Measurements from ENCODE around the gene AP5B1.
"Not testable (repeated sequence)": the region's sequence is repeated elsewhere in the genome, so short reads cannot be mapped to it uniquely, and the experiment has no call there.

The AP5B1 gene

DNA sequence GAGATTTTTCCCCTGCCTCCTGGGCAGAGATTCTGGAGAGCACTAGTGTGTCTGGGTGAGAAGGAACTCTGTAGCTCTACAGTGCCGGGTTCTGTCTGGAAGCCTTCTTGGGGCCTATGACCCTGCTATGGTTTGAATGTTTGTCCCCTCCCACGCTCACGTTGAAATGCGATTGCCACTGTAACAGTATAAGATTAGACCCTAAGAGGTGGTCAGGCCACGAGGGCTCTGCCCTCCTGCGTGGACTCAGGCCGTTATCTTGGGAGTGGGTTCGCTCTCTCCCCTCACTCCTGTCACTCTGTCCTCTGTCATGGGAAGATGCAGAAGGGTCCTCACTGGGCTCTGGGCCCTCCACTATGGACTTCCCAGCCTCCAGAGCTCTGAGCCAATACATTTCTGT, 3.5 kb downstream of the AP5B1 start:
- DNase-seq (ENCODE audit: insufficient read length, low spot score) = no peak
- TF ChIP-seq POLR2A (IDR thresholded peaks at IDR 0.05; ENCODE audit: low read depth, low read length) = no peak
- FAIRE-seq = no peak

DNA sequence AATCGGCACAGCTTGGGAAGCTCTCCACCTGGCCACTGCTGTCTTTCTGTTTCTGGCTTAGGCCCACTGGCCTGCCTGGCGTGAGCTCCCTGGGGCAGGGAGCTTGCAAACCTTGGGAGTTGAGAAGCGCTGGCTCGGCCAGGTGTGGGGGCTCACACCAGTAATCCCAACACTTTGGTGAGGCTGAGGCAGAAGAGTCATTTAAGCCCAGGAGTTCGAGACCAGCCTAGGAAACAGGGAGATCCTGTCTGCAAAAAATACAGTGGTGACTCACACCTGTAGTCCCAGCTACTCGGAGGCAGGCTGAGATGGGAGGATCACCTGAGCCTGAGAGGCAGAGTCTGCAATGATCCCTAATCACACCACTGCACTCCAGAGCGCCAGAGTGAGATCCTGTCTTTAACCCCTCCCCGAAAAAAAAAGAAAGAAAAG, 4.0 kb downstream of the AP5B1 start:
- FAIRE-seq (no peak), DNase-seq (ENCODE audit: insufficient read length, low spot score) (no peak)
- no peak for TF ChIP-seq POLR2A (IDR thresholded peaks at IDR 0.05; ENCODE audit: low read depth, low read length)

DNA sequence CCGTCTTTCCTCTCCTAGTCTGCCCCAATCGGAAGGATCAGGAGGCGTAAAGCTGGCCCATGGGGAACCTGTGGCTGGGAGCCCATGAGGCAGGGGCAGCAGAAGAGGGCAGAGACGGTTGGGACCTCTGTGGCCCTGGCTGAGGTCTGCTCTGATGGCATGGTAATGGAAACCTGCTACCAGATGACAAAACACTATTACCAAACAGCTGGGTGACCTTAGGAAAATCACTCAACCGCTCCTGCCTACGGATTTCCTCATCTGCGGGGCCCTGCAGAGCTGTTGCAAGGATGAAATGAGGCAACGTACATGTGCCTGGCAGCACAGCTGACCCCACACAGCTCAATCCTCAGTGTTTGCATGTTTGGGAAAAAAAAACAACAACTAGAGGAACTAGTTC, 4.6 kb downstream of the AP5B1 start:
- FAIRE-seq (no peak), DNase-seq (ENCODE audit: insufficient read length, low spot score) (no peak)
- no peak for TF ChIP-seq POLR2A (IDR thresholded peaks at IDR 0.05; ENCODE audit: low read depth, low read length)

DNA sequence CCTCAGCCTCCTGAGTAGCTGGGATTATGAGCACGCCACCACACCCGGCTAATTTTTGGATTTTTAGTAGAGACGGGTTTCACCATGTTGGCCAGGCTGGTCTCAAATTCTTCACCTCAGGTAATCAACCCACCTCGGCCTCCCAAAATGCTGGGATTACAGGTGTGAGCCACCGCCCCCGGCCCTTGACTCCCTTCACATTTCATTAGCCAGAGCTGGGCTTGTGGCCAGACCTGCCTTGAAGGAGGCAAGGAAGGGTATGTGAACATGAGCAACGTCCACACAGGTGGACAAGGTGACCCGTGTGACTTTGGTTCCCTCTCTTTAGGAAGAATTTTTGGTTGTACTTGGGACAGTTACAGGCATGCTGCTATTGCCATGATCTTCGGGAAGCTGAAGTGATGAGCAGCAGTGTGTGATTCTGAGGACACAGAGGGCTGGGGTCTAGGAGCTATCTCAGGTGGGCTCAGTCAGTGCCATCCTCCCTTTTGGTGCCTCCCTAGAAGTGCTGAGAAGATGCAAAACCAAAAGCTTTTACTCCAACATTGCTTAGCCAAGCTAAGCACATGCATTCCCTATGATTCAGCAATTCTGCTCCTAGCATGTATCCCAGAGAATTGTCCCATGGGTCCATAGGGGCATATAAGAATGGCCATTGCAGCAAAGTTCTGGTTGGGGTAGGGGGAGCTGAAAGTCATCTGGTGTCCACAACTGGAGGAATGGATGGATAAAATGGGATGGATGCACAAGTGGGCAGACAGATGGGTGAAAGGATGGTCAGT, 6.1 kb downstream of the AP5B1 start:
- DNase-seq (ENCODE audit: insufficient read length, low spot score) (no peak), FAIRE-seq (no peak)
- no peak for TF ChIP-seq POLR2A (IDR thresholded peaks at IDR 0.05; ENCODE audit: low read depth, low read length)

DNA sequence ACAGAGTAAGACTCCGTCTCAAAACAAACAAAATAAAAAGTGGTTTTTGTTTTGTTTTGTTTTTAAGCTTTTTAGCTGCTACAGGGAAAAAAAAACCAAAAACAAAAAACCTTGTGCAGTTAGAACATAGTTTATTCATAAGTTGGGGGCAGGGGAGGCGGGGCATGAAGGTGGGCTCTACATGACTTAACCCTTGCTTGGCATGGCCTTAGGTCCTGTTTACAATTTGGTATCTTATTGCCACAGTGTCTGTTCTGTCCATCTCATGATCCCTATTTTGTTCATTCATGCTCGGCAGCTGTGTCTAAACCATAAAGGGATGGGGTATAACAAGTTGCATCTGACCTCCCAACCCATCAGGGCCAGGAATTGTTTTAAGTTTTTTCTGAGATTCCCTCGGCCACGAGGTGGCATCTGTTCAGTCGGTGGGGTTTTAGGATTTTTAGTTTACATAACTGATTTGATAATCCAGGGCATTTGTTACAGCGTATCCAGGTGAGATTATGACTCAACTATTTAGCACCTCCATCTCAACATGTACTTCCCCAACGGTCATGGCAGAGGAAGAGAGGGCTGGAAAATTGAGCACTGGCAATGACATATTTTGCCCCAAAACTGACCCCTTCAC, 6.9 kb downstream of the AP5B1 start:
- TF ChIP-seq POLR2A (IDR thresholded peaks at IDR 0.05; ENCODE audit: low read depth, low read length) = no peak
- FAIRE-seq = no peak
- DNase-seq (ENCODE audit: insufficient read length, low spot score) = no peak

DNA sequence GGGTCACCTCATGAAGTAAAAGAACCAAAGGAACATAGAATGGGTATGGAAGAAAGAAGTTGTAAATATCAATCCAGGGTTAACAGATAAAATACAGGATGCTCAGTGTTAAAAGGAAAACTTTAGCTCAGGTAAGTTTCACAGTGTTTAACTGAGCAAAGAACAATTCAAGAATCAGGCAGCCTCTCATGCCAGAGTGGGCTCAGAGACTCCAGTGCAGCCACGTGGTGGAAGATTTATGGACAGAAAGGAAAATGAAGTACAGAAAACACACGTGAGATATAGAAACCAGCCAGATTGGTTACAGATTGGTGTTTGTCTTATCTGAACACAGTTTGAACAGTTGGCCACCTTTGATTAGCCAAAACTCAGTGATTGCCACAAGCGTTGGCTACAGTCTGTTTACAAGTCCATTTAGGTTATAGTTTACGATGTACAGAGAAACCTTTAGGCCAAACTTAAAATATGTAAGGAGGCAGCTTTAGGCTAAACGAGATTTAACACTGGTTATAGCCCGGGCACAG, 9.1 kb downstream of the AP5B1 start:
- FAIRE-seq = no peak
- TF ChIP-seq POLR2A (IDR thresholded peaks at IDR 0.05; ENCODE audit: low read depth, low read length) = no peak
- no peak for DNase-seq (ENCODE audit: insufficient read length, low spot score)

DNA sequence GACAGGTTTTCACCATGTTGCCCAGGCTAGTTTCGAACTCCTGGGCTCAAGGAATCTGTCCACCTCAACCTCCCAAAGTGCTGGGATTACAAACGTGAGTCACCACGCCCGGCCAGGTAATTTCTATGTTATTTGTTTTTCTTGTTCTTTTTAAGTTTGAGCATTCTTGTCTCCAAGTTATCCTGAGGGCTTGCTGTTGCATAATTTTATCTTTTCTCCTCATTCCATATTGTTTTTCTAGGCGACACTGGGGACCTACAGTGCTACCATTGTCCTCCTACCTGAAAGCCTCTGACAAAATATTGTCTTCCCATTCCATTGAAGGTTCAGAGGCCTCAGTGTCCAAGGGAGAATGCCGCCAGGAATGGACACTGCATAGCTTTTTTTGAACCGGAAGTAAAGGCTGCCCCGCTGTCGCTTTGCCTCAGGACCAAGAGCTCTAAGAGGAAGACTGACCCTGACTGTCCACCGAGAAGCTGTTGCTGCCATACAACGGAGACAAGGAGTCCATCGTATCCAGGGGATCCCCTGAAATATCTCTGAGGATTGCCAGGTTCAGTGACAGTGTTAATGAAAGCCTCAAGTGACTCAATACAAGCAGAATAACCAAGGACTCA, 9.7 kb downstream of the AP5B1 start:
- FAIRE-seq = no peak
- no peak for TF ChIP-seq POLR2A (IDR thresholded peaks at IDR 0.05; ENCODE audit: low read depth, low read length)
- no peak for DNase-seq (ENCODE audit: insufficient read length, low spot score)

DNA sequence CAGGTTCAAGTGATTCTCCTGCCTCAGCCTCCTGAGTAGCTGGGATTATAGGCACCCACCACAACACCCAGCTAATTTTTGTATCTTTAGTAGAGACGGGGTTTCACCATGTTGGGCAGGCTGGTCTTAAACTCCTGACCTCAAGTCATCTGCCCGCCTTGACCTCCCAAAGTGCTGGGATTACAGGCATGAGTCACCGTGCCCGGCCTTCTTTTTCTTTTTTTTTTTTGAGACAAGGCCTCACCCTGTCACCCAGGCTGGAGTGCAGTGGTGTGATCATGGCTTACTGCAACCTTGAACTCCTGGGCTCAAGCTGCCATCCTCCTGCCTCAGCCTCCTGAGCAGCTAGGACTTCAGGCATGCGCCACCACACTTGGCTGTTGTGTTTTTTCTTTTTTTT, 13.0 kb downstream of the AP5B1 start:
- FAIRE-seq; DNase-seq (ENCODE audit: insufficient read length, low spot score): not testable (repeated sequence)

DNA sequence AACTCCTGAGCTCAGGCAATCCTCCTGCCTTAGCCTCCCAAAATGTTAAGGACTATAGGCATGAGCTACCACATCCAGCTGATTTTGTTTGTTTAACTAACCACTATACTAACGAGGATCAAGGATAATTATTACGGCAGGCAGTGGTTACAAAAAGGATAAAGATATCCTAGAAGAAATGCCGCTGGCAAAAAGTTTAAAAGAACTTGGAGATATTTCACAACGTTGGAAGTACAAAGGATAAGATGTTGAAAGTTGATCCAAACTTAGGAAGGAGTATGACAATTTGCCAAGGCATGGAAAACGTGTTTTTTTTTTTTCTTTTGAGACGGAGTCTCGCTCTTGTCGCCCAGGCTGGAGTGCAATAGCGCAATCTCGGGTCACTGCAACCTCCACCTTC, 13.4 kb downstream of the AP5B1 start:
- DNase-seq (ENCODE audit: insufficient read length, low spot score) (no peak), FAIRE-seq (no peak)
- no peak for TF ChIP-seq POLR2A (IDR thresholded peaks at IDR 0.05; ENCODE audit: low read depth, low read length)

DNA sequence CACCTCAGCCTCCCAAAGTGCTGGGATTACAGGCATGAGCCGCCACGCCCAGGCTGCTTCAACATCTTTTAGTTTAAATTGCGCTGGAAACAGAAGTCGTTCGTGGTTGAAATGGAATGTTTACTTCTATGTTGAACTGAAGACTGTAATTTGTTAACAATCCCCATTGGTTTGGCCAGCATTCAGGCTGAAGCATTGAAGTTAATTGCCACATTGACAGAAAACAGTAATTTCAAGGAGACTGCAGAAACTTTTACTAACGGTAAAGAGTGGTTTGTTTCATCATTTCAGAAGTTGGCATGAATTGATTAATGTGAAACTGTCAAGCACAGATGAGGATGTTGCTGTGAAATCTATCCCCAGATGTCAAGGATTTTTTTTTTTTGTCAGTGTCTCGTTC, 14.2 kb downstream of the AP5B1 start:
- DNase-seq (ENCODE audit: insufficient read length, low spot score) = no peak
- TF ChIP-seq POLR2A (IDR thresholded peaks at IDR 0.05; ENCODE audit: low read depth, low read length) = no peak
- FAIRE-seq = no peak

DNA sequence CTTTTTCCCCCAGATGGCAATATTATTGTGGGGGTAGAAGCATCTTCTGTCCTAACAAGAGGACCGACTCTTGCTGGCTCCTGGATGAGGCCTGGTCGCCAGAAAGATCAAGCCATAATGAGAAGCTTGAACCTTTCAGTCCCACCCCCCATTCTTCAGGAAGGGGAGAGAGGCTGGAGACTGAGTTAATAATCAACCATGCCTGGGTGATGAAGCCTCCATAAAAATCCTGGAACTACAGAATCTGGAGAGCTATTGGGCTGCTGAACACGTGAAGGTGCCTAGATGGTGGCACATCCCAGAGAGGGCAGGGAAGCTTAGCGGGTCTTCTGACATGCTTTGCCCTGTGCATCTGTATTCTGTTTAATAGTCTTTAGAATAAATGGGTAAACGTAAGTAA, 16.3 kb downstream of the AP5B1 start:
- DNase-seq (ENCODE audit: insufficient read length, low spot score) (no peak), FAIRE-seq (no peak)
- TF ChIP-seq POLR2A (IDR thresholded peaks at IDR 0.05; ENCODE audit: low read depth, low read length) = no peak

DNA sequence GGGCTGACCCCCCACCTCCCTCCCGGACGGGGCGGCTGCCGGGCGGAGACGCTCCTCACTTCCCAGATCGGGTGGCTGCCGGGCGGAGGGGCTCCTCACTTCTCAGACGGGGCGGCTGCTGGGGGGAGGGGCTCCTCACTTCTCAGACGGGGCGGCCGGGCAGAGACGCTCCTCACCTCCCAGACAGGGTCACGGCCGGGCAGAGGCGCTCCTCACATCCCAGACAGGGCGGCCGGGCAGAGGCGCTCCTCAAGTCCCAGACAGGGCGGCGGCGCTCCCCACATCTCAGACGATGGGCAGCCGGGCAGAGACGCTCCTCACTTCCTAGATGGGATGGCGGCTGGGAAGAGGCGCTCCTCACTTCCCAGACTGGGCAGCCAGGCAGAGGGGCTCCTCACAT, 18.0 kb downstream of the AP5B1 start:
- not testable (repeated sequence) for DNase-seq (ENCODE audit: insufficient read length, low spot score)

DNA sequence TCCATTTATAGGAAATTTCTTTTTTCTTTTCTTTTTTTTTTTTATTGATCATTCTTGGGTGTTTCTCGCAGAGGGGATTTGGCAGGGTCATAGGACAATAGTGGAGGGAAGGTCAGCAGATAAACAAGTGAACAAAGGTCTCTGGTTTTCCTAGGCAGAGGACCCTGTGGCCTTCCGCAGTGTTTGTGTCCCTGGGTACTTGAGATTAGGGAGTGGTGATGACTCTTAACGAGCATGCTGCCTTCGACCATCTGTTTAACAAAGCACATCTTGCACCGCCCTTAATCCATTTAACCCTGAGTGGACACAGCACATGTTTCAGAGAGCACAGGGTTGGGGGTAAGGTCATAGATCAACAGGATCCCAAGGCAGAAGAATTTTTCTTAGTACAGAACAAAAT, 18.6 kb downstream of the AP5B1 start:
- not testable (repeated sequence) for FAIRE-seq; DNase-seq (ENCODE audit: insufficient read length, low spot score)

More for the DNA sequence above, 18.0 kb downstream of the AP5B1 start:
- FAIRE-seq = not testable (repeated sequence)

DNA sequence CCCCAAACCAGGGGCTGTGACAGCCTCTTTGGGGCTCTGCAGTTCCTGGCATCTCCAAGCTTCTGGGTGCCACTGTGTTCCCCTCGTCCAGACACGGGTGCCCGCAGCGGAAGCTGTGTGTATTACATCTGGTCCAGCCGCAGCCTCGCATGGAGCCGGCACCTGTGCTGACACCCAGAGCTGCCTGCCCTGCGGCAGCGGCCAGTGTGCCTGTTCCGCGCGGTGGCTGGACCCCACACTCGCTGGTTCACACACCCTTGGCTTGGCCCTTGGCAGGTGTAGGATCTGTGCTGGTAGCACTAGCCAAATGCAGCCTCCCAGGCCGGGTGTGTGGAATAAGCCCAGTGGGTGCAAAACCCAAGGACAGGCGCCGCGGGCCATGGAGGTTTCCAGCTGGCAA, 35.7 kb downstream of the AP5B1 start:
- DNase-seq (ENCODE audit: insufficient read length, low spot score) = no peak
- FAIRE-seq = no peak
- TF ChIP-seq POLR2A (IDR thresholded peaks at IDR 0.05; ENCODE audit: low read depth, low read length) = no peak

DNA sequence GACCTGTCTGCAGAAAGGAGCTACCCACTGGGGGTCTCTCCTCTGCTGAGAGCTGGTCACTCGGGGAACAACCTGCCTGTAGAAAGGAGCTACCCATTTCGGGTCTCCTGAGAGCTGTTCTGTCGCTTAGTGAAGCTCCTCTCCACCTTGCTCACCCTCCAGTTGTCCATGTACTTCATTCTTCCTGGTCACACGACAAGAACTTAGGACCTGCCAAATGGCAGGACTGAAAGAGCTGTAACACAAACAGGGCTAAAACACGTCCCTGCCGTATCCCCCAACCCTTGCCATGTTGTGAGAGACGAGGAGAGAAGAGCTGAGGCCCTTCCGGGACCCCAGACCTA, 36.1 kb downstream of the AP5B1 start:
- FAIRE-seq = no peak
- DNase-seq (ENCODE audit: insufficient read length, low spot score) = no peak
- TF ChIP-seq POLR2A (IDR thresholded peaks at IDR 0.05; ENCODE audit: low read depth, low read length) = no peak

Data from H54 (cell line).